Stomach smooth muscle (tissue), 2 donors: ENCODE data around the gene GATA5.

ENCODE experiments used
- H3K27ac ChIP-seq: one replicate; pipeline ENCODE4 v1.7.0; 2013; ENCODE audit warnings: mild to moderate bottlenecking, low read length, inconsistent platforms
- H3K27me3 ChIP-seq, 2 donors: one replicate each; pipeline ENCODE4 v1.7.0; 2013; ENCODE audit warnings: low read length in 2 of 2; ENCODE audit not compliant: insufficient read depth in 2 of 2, control insufficient read depth in 1 of 2
- H3K36me3 ChIP-seq, 2 donors: one replicate each; pipeline ENCODE4 v1.7.0; 2013; ENCODE audit warnings: low read length in 2 of 2; ENCODE audit not compliant: control insufficient read depth in 2 of 2, insufficient read depth in 2 of 2
- H3K4me1 ChIP-seq: one replicate; pipeline ENCODE4 v1.7.0; 2013; ENCODE audit warnings: low read length; ENCODE audit not compliant: control insufficient read depth, insufficient read depth
- H3K4me3 ChIP-seq, 2 donors: one replicate each; pipeline ENCODE4 v1.7.0; 2013; ENCODE audit warnings: low read length in 2 of 2
- H3K9ac ChIP-seq, 2 donors: one replicate each; pipeline ENCODE4 v1.7.0; 2013; ENCODE audit warnings: low read length in 2 of 2, mild to moderate bottlenecking in 1 of 2
- H3K9me3 ChIP-seq, 2 donors: one replicate each; pipeline ENCODE4 v1.7.0; 2013; ENCODE audit warnings: low read length in 2 of 2; ENCODE audit not compliant: control insufficient read depth in 2 of 2
- donor health status: healthy.
- donor health status: Pancreatic carcinoma.

Gene GATA5

DNA sequence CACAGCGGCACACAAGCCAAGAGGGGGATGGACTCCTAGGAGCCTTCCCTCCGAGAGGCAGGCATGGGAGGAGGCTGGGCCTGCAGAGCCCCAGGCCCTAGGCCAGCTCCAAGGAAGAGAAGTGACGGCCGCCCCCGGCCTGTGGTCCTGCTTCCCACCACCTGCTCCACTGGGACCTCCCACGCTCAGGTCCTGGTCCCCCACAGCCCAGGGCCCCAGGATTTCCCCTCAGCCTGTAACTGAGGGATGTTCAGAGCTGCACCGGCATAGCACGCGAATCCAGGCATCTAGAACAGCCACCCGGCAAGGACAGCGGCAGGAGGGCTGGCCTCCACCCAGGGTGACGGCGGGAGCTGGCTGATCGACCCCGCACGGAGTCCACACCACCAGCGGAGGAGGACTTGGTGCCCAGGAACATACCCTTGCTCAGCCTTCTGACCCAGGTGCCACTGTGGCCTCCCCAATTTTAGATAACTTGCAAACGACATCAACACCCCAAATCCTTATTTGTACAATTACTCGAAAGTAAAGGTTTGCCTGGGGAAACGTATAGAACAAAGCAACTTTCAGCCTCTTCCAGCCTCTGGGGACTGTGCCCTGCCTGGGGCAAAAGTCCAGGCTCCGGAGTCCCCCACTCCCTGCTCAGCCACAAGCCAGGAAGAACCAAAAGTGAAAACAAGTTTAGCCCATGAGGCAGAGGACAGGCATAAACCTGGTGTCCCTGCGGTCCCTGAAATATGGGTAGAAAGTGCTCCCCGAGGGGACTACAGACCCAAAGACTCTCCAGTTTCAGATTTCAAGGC is 3.5 kb downstream of the GATA5 start:
- Histone ChIP-seq H3K9ac (no peak overlapping the region), H3K27ac (no peak overlapping the region), H3K4me1 (peaks cover 16% of the 10 kb centered on the region), H3K4me3 (no peak overlapping the region), H3K9me3 (no peaks in the 10 kb centered on the region), H3K36me3 (no peaks in the 10 kb centered on the region), H3K27me3 (peaks cover 14 to 33% of the 10 kb centered on the region in 2 donors)

DNA sequence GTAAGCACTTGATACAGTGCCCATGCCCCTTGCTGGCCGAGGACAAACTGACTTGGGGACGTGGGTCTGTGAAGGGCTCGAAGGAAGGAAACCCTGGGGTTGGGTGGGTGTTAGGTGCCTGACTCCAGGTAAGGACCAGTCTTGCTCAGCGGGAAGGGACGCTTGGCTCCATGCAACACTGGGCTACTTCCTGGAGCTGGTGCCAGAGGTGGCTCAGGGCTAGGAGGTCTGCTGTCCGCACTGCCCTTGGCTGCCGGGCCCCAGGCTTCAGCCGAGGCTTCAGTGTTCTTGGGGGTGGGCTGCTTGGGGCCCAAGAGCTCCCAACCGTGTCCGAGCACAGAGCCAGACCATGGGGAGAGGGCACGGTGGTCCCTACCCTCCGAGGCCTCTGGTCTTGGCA is 5.3 kb downstream of the GATA5 start:
- Histone ChIP-seq H3K36me3 (no peaks in the 10 kb centered on the region), H3K4me1 (peaks cover 7% of the 10 kb centered on the region), H3K4me3 (no peak overlapping the region), H3K27me3 (peaks cover 12 to 21% of the 10 kb centered on the region in 2 donors), H3K9ac (no peak overlapping the region), H3K27ac (no peak overlapping the region), H3K9me3 (no peaks in the 10 kb centered on the region)

GRCh38 chr20:62470001-62470400 is 5.8 kb downstream of the GATA5 start:
- H3K27me3 ChIP-seq = peaks cover 9 to 17% of the 10 kb centered on the region in 2 donors

DNA sequence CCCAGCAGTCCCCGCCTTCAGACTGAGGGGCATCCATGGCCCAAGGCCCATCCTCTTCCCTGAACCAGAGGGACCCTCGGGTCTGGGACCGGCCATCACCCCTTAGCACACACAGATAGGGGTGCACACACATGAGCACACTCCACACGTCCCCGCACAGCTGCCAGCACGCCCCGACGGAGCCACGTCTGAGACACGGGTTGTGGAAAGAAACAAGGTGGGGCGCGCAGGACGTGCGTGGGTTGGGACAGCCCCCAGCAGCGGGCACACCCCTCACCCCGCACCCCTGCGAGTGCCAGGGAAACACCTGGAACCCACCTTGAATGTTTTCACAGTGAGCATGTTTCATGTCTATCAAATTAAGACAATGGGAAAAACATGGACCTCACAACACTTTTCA is 6.4 kb downstream of the GATA5 start:
- no peak overlapping the region for H3K9ac ChIP-seq
- no peaks in the 10 kb centered on the region for H3K9me3 ChIP-seq
- peaks cover 4% of the 10 kb centered on the region for H3K4me1 ChIP-seq
- no peak overlapping the region for H3K4me3 ChIP-seq
- peaks cover 5 to 10% of the 10 kb centered on the region in 2 donors for H3K27me3 ChIP-seq
- no peak overlapping the region for H3K27ac ChIP-seq
- no peaks in the 10 kb centered on the region for H3K36me3 ChIP-seq

More at GRCh38 chr20:62470001-62470400, 5.8 kb downstream of the GATA5 start:
- Histone ChIP-seq H3K4me1 (peaks cover 4% of the 10 kb centered on the region), H3K9me3 (no peaks in the 10 kb centered on the region), H3K4me3 (no peak overlapping the region), H3K36me3 (no peaks in the 10 kb centered on the region), H3K27ac (no peak overlapping the region), H3K9ac (no peak overlapping the region)

GRCh38 chr20:62466806-62467537 is 8.8 kb downstream of the GATA5 start:
- H3K36me3 ChIP-seq = no peaks in the 10 kb centered on the region

GRCh38 chr20:62466072-62466760 is 9.6 kb downstream of the GATA5 start:
- no peaks in the 10 kb centered on the region for H3K9me3 ChIP-seq
- no peaks in the 10 kb centered on the region for H3K27me3 ChIP-seq
- H3K36me3 ChIP-seq = no peaks in the 10 kb centered on the region
- no peak overlapping the region for H3K9ac ChIP-seq
- no peak overlapping the region for H3K4me3 ChIP-seq
- H3K4me1 ChIP-seq = peaks cover 2% of the 10 kb centered on the region
- no peak overlapping the region for H3K27ac ChIP-seq

More at GRCh38 chr20:62466806-62467537, 8.8 kb downstream of the GATA5 start:
- no peak overlapping the region for H3K27ac ChIP-seq
- H3K27me3 ChIP-seq = no peaks in the 10 kb centered on the region
- no peak overlapping the region for H3K4me3 ChIP-seq
- H3K4me1 ChIP-seq = peaks cover 2% of the 10 kb centered on the region
- H3K9ac ChIP-seq = no peak overlapping the region
- H3K9me3 ChIP-seq = no peaks in the 10 kb centered on the region

DNA sequence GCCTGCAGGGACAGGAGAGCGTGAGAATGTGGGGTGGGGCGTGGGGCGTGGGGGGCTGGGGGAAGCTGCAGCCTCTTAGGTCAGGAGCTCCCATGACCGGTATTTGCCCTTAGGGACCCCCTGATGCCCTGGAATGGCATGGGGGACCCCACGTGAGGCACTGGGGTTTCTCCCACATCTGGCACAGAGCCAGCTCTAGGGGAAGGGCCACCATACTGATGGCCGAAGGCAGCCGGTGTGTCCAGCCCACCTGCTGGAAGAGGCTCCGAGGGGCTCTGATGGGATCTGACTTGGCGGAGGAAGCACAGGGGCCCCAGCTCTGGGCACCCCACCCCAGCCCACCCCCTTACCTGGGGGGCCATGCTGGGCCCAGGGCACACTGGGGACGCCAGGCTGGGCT is 10.8 kb downstream of the GATA5 start:
- Histone ChIP-seq H3K27me3 (peaks cover 0 to 2% of the 10 kb centered on the region in 2 donors), H3K27ac (no peak overlapping the region), H3K36me3 (no peaks in the 10 kb centered on the region), H3K9ac (no peak overlapping the region), H3K9me3 (no peaks in the 10 kb centered on the region), H3K4me1 (peaks cover 6% of the 10 kb centered on the region), H3K4me3 (no peak overlapping the region)

GRCh38 chr20:62464425-62464770 is 11.4 kb downstream of the GATA5 start:
- Histone ChIP-seq H3K9ac (no peak overlapping the region), H3K4me1 (peaks cover 4% of the 10 kb centered on the region), H3K27me3 (peaks cover 0 to 2% of the 10 kb centered on the region in 2 donors), H3K36me3 (no peaks in the 10 kb centered on the region), H3K4me3 (no peak overlapping the region), H3K9me3 (no peaks in the 10 kb centered on the region), H3K27ac (no peak overlapping the region)

- no peaks in the 10 kb centered on the region for H3K36me3 ChIP-seq
- peaks cover 0 to 3% of the 10 kb centered on the region in 2 donors for H3K27me3 ChIP-seq
- H3K9ac ChIP-seq = no peak overlapping the region
- H3K27ac ChIP-seq = no peak overlapping the region
- H3K4me3 ChIP-seq = no peak overlapping the region
- H3K4me1 ChIP-seq = peaks cover 4% of the 10 kb centered on the region
- no peaks in the 10 kb centered on the region for H3K9me3 ChIP-seq
Observed at GRCh38 chr20:62463651-62464424, 12.0 kb downstream of the GATA5 start.

DNA sequence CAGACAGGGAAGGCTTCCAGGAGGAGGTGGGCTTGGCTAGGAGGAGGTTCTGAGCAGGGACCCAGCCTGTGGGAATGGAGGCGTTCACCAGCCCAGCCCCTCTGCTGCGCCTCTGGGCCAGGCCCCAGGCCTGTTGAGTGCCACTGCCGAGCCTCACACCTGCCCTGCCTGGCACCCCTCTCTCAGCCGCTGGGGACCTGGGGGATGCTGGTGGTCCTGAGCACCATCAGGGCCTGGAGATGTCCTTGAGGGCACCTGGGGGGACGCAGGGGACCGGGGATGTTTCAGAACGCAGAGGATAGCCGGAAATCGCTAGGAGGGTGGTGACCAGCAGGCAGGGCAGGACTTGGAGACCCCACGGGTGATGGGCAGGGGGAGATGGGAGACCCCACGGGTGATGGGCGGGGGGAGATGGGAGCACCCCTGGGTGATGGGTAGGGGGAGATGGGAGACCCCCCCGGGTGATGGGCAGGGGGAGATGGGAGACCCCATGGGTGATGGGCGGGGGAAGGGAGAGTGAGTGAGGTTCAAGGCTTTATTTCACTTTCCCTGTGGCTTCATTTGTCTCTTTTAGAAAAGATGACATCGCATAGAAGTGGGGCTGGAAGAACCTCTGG is 12.7 kb downstream of the GATA5 start:
- no peak overlapping the region for H3K9ac ChIP-seq
- no peaks in the 10 kb centered on the region for H3K36me3 ChIP-seq
- peaks cover 0 to 3% of the 10 kb centered on the region in 2 donors for H3K27me3 ChIP-seq
- H3K4me1 ChIP-seq = peaks cover 4% of the 10 kb centered on the region
- H3K4me3 ChIP-seq = no peak overlapping the region
- H3K9me3 ChIP-seq = no peaks in the 10 kb centered on the region
- no peak overlapping the region for H3K27ac ChIP-seq
